Measurements from ENCODE around the gene CCDC34. TPM values are rescaled to one million over a fixed set of nuclear protein-coding genes. Genes with fewer than 3 reads are reported as not detected.
"Not testable (repeated sequence)": the region's sequence is repeated elsewhere in the genome, so short reads cannot be mapped to it uniquely, and the experiment has no call there.

Gene CCDC34
- total RNA-seq, 1 experiment from 2014 or later = 23.6 TPM

DNA sequence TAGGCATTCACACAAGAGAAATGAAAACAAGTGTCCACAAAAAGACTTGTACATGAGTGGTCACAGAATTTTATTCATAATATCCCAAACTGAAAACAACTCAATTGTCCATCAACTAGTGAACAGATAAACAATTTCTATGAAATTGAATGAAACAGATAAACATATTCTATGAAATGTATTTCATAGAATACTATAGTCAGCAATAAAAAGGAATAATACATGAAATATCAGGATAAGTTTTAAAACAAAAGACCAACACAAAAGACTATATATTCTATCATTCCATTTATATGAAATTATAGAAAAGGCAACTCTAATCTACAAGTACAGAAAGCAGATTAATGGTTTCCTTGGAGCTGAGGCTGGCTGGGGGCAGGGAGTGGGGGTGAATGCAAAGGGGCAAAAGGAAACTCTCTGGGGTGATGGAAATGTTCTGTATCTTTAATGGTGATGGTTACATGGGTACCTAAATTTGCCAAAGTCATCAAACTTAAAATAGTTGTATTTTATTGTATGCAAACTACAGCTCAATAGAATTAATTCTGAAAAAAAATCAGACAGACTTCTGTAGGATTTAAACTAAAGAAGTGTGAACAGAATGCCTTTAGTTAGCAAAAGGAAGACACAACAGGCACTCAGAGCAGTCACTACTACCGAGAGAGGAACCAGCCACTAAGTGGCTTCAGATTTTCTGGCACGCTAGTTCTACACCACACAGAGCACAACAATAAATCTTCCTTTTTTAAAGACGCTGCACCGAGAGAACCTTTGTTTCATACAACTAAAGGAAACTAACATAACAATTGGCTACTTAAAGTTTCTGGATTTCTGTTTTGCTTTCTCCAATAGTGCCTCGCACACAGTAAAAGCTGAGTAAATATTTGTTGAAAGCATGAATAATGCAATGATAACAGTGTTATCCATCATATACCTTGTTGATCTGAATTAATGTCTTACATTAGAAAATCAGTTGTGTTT lies 15.4 kb downstream of the CCDC34 start:
- H3K27ac ChIP-seq = peak overlapping the region; percentile 35
- H3K27me3 ChIP-seq (replicated peaks) = no peaks in the 10 kb centered on the region
- no peaks in the 10 kb centered on the region for H3K9me3 ChIP-seq (replicated peaks)
- peaks cover 30% of the 10 kb centered on the region for H3K4me1 ChIP-seq (replicated peaks)
- H3K4me3 ChIP-seq = peak overlapping the region; percentile 8
- DNase-seq (ENCODE audit: low read depth in 1 of 2, low spot score in 2 of 2) = peak in 1 of 2 experiments; percentile 56
- H3K36me3 ChIP-seq = peaks cover 6% of the 10 kb centered on the region; the same call in 1 of the 2 replicates

DNA sequence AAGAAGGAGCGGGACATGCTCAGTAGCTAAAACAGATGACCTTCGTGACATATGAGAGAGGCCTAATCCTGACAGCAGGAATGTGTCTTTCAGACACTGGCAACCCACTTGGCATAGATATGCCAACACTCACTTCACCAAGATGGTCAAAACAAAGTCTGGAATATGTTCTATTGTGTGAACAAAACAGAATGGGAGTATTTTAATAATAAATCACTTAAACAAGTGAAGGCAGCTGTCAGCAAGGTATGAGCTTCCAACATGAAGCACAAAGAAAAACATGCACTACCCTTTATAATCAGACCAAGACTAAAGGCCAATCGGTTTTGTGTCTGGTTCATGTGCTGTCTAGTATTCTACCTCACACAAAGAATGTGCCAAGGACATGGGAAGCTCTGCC lies 23.1 kb downstream of the CCDC34 start:
- no peak for DNase-seq (ENCODE audit: low read depth in 1 of 2, low spot score in 2 of 2)
- Histone ChIP-seq H3K27me3 (replicated peaks) (no peaks in the 10 kb centered on the region), H3K4me1 (replicated peaks) (no peaks in the 10 kb centered on the region), H3K36me3 (peaks cover 16% of the 10 kb centered on the region), H3K27ac (no peak overlapping the region), H3K9me3 (replicated peaks) (no peaks in the 10 kb centered on the region), H3K4me3 (no peak overlapping the region)

DNA sequence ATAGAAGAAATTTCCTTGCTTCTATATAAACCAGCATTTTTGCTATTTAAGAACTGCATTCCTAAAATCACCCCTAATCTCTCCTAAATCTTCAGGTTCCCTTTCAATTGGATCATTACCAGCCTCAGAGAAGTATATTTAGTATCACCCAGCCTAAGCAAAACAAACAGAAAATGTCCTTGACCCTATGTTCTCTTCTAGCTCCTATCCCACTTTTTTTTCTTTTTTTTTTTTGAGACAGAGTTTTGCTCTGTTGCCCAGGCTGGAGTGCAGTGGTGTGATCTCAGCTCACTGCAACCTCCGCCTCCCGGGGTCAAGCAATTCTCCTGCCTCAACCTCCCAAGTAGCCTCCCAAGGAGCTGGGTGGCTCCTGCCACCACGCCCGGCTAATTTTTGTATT lies 28.3 kb downstream of the CCDC34 start:
- not testable (repeated sequence) for H3K27ac ChIP-seq; H3K4me3 ChIP-seq; H3K27me3 ChIP-seq (replicated peaks); DNase-seq (ENCODE audit: low read depth in 1 of 2, low spot score in 2 of 2); H3K9me3 ChIP-seq (replicated peaks)
- Histone ChIP-seq H3K36me3 (peaks cover 12% of the 10 kb centered on the region; the same call in 1 of the 2 replicates), H3K4me1 (replicated peaks) (peaks cover 22% of the 10 kb centered on the region)

DNA sequence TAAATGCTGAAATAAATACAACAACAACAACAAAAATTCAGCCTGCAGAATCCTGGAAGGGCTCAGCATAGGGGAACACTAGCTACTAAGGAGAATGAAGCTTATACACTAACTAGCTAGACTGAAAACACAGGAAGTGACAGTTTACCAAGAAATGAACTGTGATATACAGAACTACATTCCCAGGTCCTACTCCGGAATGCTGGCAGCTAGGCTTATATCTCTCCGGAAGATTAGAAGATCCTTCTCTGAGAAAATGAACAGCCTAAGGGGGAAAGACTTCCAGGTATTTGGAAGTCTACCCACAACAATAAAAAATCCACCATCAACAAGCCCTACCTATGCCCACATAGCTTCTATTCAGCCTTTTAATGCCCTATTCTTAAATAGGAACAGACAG lies 31.0 kb downstream of the CCDC34 start:
- peak in 1 of 2 experiments; percentile 63 for DNase-seq (ENCODE audit: low read depth in 1 of 2, low spot score in 2 of 2)
- Histone ChIP-seq H3K27ac (peak overlapping the region; percentile 57), H3K4me3 (no peak overlapping the region), H3K9me3 (replicated peaks) (no peaks in the 10 kb centered on the region), H3K27me3 (replicated peaks) (no peaks in the 10 kb centered on the region), H3K4me1 (replicated peaks) (peaks cover 22% of the 10 kb centered on the region), H3K36me3 (0 out of 2 replicates have a peak, but pooled peaks cover 11% of the 10 kb centered on the region)

DNA sequence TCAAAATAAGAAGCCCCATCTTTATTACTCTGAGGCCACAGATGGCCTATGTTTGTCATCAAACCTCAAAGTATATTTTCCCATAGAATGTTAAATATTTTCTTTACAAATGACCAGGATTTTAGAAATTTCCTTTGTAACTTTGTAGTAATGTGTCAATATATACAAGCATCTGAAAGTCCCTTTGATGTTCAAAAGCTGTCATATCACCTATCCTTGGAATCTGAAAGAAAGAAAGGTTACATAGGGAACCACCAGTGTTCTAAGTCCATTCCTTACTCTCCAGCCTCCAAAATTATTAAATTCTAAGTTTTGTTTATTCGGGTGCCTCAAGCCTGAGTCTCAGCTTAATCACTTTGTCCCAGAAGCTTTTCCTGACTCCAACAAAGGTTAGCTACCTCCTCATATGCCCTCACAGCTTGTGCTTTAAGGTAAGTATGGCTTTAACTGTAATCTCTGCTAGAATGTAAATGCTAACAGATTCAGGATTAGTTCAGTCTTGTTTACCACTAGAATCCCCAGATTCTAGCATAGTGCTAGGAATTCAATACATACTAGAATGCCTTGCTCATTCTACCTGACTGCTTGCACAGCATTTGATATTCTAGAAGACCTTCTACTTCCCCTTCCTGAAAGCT lies 32.3 kb downstream of the CCDC34 start:
- no peak for DNase-seq (ENCODE audit: low read depth in 1 of 2, low spot score in 2 of 2)
- Histone ChIP-seq H3K4me1 (replicated peaks) (peaks cover 22% of the 10 kb centered on the region), H3K9me3 (replicated peaks) (no peaks in the 10 kb centered on the region), H3K27me3 (replicated peaks) (no peaks in the 10 kb centered on the region), H3K4me3 (no peak overlapping the region), H3K27ac (no peak overlapping the region), H3K36me3 (0 out of 2 replicates have a peak, but pooled peaks cover 3% of the 10 kb centered on the region)

DNA sequence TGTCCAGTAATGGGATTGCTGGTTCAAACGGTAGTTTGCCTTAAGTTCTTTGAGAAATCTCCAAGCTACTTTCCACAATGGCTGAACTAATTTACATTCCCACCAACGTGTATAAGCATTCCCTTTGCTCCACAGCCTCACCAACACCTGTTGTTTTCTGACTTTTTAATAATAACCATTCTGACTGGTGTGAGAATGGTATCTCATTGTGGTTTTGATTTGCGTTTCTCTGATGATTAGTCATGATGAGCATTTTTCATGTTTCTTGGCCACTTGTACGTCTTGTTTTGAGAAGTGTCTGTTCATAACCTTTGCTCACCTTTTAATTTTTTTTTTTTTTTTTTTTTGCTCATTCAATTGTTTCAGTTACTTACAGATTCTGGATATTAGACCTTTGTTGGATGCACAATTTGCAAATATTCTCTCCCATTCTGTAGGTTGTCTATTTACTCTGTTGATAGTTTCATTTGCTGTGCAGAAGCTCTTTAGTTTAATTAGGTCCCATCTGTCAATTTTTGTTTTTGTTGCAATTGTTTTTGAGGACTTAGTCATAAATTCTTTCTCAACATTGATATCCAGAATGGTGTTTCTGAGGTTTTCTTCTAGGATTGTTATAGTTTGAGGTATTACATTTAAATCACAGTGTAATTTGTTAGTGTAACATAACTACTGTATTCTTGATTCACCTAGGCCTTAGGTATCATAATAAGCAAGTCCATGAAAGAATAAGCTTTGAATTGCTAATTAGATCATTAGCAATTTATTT lies 33.0 kb downstream of the CCDC34 start:
- H3K36me3 ChIP-seq = 0 out of 2 replicates have a peak, but pooled peaks cover 3% of the 10 kb centered on the region
- no peak for DNase-seq (ENCODE audit: low read depth in 1 of 2, low spot score in 2 of 2)

DNA sequence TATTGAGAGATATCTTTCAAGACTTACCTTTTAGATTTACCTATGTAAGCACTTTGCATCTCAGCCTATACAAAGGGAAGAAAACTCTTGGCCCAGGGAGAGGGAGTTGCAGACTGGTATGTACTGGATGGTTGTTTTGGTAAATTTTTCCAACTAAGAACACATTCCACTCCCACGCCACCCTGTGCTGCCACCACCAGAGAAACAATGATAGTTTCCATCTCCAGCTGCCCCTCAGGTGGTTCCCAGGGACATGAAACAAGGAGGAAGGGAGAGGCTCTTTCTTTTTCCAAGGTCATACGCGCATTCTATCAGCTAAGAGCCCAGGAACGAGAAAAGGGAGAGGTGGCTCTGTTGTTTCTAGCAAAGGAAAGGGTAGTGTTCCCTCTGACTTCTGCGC lies 34.4 kb downstream of the CCDC34 start:
- Histone ChIP-seq H3K4me3 (no peak overlapping the region), H3K27me3 (replicated peaks) (no peaks in the 10 kb centered on the region), H3K4me1 (replicated peaks) (peaks cover 22% of the 10 kb centered on the region), H3K36me3 (0 out of 2 replicates have a peak, but pooled peaks cover 3% of the 10 kb centered on the region), H3K9me3 (replicated peaks) (no peaks in the 10 kb centered on the region), H3K27ac (no peak overlapping the region)
- no peak for DNase-seq (ENCODE audit: low read depth in 1 of 2, low spot score in 2 of 2)

More for the DNA sequence above, 33.0 kb downstream of the CCDC34 start:
- H3K27me3 ChIP-seq (replicated peaks) = no peaks in the 10 kb centered on the region
- H3K27ac ChIP-seq = no peak overlapping the region
- H3K4me3 ChIP-seq = no peak overlapping the region
- H3K4me1 ChIP-seq (replicated peaks) = peaks cover 22% of the 10 kb centered on the region
- no peaks in the 10 kb centered on the region for H3K9me3 ChIP-seq (replicated peaks)

DNA sequence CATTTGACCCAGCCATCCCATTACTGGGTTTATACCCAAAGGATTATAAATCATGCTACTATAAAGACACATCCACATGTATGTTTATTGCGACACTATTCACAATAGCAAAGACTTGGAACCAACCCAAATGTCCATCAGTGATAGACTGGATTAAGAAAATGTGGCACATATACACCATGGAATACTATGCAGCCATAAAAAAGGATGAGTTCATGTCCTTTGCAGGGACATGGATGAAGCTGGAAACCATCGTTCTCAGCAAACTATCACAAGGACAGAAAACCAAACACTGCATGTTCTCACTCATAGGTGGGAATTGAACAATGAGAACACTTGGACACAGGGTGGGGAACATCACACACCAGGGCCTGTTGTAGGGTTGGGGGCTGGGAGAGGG lies 36.0 kb downstream of the CCDC34 start:
- H3K4me3 ChIP-seq; H3K36me3 ChIP-seq; H3K9me3 ChIP-seq (replicated peaks); H3K27ac ChIP-seq; DNase-seq (ENCODE audit: low read depth in 1 of 2, low spot score in 2 of 2); H3K27me3 ChIP-seq (replicated peaks): not testable (repeated sequence)
- peaks cover 16% of the 10 kb centered on the region for H3K4me1 ChIP-seq (replicated peaks)

DNA sequence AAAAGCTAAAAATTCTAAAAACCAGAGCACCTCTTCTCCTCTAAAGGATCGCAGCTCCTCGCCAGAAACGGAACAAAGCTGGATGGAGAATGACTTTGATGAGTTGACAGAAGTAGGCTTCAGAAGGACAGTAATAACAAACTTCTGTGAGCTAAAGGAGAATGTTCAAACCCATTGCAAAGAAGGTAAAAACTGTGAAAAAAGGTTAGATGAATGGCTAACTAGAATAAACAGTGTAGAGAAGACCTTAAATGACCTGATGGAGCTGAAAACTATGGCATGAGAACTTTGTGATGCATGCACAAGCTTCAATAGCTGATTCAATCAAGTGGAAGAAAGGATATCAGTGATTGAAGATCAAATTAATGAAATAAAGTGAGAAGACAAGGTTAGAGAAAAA lies 40.8 kb downstream of the CCDC34 start:
- DNase-seq (ENCODE audit: low read depth in 1 of 2, low spot score in 2 of 2); H3K4me3 ChIP-seq; H3K36me3 ChIP-seq; H3K27ac ChIP-seq; H3K9me3 ChIP-seq (replicated peaks); H3K27me3 ChIP-seq (replicated peaks): not testable (repeated sequence)
- peaks cover 18% of the 10 kb centered on the region for H3K4me1 ChIP-seq (replicated peaks)

DNA sequence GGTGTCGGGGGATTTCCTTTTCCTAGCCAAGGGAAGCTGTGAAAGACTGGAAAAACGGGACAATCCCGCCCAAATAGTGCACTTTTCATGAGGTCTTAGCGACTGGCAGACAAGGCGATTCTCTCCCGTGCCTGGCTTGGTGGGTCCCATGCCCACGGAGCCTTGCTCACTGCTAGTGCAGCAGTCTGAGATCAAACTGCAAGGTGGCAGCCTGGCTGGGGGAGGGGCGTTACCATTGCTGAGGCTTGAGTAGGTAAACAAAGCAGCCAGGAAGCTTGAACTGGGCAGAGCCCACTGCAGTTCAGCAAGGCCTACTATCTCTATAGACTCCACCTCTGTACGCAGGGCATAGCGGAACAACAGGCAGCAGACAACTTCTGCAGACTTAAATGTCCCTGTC lies 41.7 kb downstream of the CCDC34 start:
- H3K4me3 ChIP-seq; H3K27me3 ChIP-seq (replicated peaks); H3K9me3 ChIP-seq (replicated peaks); H3K36me3 ChIP-seq; H3K27ac ChIP-seq; DNase-seq (ENCODE audit: low read depth in 1 of 2, low spot score in 2 of 2): not testable (repeated sequence)
- peaks cover 18% of the 10 kb centered on the region for H3K4me1 ChIP-seq (replicated peaks)

DNA sequence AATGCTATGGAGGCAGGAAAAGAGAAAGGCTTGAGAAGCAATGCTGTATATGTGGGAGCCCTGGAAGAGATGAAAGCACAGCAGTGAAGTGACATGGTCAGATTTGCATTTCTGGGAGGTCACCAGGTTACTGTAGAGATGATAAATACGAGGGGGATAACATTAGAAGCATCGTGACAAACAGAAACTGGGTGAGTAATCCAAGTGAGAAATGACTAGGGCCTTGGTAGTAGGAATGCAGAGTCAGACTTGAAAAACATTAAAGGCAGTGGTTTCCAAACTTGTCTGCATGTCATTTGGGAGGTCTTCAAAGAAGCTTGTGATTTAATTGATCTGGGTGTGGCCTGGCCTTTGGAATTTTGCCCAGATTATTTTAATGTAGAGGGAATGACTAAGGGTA lies 43.9 kb downstream of the CCDC34 start:
- no peak overlapping the region for H3K4me3 ChIP-seq
- no peaks in the 10 kb centered on the region for H3K36me3 ChIP-seq
- no peaks in the 10 kb centered on the region for H3K9me3 ChIP-seq (replicated peaks)
- peaks cover 18% of the 10 kb centered on the region for H3K4me1 ChIP-seq (replicated peaks)
- peak overlapping the region; percentile 44 for H3K27ac ChIP-seq
- H3K27me3 ChIP-seq (replicated peaks) = no peaks in the 10 kb centered on the region
- peak in 1 of 2 experiments; percentile 49 for DNase-seq (ENCODE audit: low read depth in 1 of 2, low spot score in 2 of 2)

DNA sequence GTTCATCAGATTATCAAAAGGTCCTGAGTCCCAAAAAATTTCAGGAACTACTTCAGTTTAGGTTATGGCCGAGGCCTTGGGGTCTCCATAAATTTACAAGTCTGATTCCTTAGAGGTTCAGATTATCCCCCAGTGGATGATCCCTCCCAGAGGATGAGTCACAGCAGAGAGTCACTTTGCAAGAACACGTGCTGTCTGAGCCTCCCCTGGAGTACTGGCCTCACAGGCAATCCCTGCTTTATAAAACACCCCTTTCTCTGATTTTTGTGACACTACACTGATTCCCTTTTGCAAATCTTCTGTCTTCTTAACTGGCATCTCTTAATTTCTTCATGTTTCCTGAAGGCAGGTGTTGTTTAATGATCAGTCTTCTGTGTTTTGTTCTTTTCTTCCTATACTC lies 45.3 kb downstream of the CCDC34 start:
- Histone ChIP-seq H3K9me3 (replicated peaks) (no peaks in the 10 kb centered on the region), H3K4me3 (no peak overlapping the region), H3K4me1 (replicated peaks) (peaks cover 18% of the 10 kb centered on the region), H3K27me3 (replicated peaks) (no peaks in the 10 kb centered on the region), H3K36me3 (no peaks in the 10 kb centered on the region), H3K27ac (peak overlapping the region; percentile 30)
- peak; percentile 34 to 60 for DNase-seq (ENCODE audit: low read depth in 1 of 2, low spot score in 2 of 2)

DNA sequence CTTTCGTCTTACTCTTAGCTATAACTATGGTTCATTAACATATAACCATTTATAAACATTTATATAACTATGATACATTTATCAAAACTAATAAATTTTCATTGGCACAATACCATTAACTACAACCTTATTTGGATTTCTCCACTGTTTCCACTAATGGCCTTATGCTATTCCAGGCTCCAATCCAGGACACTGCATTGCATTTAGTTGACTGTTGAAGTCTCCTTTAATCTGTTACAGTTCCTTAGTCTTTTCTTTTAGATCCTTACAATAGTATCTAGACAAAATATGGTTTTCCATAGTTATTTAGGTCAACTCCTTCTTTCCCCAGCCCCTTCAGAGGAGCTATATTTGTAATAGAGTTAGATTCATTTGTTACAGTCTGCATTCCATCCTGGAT lies 47.2 kb downstream of the CCDC34 start:
- H3K9me3 ChIP-seq (replicated peaks) = no peaks in the 10 kb centered on the region
- H3K27me3 ChIP-seq (replicated peaks) = no peaks in the 10 kb centered on the region
- no peak for DNase-seq (ENCODE audit: low read depth in 1 of 2, low spot score in 2 of 2)
- H3K36me3 ChIP-seq = no peaks in the 10 kb centered on the region
- H3K4me1 ChIP-seq (replicated peaks) = peaks cover 18% of the 10 kb centered on the region
- no peak overlapping the region for H3K4me3 ChIP-seq
- H3K27ac ChIP-seq = no peak overlapping the region
